ENCODE results near the gene CRYGN. TPM values are rescaled to one million over a fixed set of nuclear protein-coding genes. Genes with fewer than 3 reads are reported as not detected.

The CRYGN gene
- not detected for total RNA-seq

DNA sequence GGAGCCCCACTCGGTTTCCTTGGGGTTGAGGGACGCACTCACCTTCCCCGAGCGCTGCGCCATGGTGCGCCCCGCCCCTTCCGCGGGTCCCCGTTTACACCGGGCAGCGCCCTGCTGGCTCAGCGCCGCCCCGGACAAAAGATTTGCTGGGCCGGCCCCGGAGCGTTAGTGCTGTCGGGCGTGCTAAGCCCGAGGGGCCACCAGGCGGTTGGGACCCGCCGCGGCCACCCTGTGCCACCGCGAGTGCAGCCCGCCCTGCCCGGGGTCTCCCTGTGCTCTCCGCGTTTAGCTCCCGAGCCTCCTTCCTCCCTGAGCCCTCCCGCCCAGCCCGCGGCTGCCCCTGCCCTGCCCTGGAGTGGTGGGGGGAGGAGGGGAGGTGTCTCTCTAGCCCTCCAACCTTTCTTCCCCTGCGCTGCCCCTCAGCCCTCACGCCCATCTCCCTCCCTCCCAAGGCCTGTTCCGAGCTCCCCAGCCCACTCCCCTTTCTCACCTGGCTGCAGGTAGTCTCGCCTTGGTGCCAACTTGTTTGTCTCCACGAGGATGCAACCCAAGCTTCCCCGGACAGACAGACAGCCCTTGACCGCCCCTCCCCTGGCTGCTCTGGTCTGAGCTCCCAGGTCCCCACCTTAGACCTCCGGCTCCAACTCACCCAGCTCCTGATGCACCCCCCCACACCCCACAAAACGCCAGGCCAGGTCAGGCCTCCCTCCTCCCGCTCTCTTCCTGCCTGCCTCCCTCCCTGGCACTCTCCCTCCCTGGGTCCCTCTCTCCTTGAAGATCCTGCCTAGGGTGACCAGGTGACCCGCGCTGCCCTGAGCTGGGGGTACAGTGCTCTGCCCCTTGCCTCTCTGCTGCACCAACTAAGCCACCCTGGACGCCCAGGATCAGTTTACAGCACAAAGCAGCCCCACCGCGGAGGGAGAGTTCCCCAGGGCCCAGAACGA, at the start of gene CRYGN:
Gene CRYGN (minus strand): TSS at position 287 of the 944 bp plus-strand sequence. CDS start 224 bp downstream, at position 63.
- DNase-seq: no peak

DNA sequence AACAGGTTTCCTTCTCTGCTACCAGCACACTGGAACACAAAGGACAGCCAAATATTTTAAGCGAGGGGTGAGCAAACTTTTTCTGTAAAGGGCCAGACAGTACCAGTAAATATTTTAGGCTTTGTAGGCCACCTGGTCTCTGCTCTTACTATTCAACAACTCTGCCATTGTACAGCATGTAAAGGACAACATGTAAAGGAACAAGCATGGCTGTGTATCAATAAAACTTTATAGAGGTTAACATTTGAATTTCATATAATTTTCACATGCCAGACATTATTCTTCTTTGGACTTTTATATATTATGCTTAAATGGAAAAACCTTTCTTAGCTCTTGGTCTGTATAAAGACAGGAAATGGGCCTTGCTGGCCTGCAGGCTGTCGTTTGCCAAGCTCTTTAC, 49.6 kb upstream of the CRYGN start:
- no peak for DNase-seq

GRCh38 chr7:151488096-151488495, 48.2 kb upstream of the CRYGN start:
- DNase-seq: no peak

DNA sequence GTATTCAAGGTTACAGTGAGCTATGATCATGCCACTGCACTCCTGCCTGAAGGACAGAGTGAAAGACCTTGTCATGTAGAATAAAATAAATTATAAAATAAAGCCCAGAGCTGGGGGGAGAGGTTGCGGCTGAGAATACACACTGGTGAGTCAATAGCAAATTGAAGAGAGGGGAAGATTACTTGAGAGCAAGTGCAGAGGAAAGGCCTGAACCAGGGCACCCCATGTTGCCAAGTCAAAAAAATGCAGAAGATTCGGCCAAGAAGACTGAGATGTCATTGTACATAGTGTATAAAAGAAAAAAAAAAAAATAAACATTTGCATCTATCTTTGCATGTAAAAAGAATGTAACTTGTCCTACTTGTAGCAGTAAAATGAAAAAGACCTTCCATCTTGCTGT, 47.3 kb upstream of the CRYGN start:
- no peak for DNase-seq

- DNase-seq: no peak
Measured at GRCh38 chr7:151486074-151486473, 46.1 kb upstream of the CRYGN start.

DNA sequence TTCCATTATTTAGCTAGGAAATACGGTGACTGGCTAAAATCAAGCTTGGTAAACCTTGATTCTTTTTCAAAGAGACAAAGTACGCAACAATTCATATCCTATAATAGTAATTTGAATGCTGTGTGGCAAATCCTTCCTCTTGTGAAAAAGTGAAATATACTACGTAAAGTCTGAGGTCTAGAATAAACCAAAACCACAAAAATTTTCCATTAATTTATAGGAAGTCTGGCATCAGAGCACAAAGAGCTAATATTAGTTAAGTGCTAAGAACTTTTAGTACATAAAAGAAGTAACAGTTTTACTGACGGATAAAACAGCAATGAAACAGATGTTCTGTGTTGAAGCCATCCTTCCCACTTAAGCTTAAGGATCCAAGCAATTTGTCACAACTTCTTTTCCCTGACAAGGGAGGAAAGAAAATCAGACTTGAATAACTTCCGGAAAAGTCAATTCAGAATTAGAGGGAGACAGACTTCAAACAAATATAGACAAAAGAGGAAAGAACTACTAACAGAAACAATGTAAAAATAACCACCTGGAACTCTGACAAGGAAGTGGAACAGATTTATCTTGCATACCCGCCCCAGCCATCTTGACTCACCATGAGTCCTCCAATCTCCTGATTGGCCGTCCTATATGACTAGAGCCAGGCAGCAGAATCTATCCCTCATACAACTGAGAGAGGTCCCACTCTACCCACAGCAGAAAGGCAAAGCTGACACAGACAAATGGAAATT, 45.2 kb upstream of the CRYGN start:
- DNase-seq: no peak

- no peak for DNase-seq
Measured at GRCh38 chr7:151483711-151483983, 43.7 kb upstream of the CRYGN start.

- DNase-seq: no peak
Measured at GRCh38 chr7:151482883-151483710, 43.2 kb upstream of the CRYGN start.

DNA sequence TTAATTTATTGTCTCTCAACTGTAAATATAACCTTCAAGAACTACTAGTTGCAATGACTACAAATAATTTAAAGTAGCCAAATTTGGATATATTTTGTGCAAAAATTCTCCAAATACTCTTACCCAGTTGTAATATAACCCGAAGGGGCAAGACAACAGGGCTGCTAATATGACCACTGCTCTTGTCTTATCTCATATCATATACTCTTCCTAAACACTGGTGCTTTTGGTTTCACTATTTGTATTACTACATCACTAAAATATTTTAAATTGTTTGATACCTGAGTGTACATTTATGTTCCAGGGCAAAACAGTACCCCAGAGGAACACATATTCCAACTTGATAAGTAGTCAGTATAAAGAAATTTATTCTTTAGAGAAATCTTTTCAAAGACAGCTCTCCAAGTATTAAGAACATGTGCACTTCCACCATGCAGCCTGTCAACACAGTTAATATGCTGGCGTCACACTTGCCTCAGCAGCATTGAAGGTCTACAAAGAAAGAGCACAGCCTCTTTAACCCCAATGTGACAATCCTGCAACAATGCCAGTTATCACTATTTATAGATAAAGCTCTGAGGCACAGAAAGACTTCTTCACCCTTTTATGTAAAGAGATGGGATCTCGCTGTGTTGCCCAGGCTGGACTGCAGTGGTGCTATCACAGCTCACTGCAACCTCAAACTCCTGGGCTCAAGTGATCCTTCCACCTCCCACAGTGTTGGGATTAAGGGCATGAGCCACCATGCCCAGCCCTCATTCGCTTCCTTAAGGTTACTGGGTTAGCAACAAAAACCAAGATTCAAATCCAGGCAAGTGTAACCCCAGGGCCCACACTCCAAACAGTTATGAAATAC, 41.9 kb upstream of the CRYGN start:
- no peak for DNase-seq

DNA sequence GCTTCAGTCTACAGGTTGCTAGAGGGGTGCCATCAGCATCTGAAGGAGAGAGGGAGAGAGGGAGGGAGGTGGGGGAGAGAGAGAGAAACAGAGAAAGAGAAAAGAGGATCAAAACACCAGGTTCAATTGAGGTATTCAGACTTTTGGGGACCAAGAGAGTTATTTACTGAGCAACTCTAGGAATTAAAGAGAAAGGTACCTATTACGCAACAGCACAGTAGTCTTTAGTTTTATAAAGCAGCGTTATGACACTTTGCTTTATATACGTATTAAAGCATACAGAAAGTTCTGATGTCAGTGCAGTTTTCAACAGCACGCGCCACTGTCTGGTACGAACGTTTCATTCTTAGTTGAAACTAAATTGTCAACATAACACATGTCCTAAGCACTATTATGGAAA, 37.9 kb upstream of the CRYGN start:
- no peak for DNase-seq

DNA sequence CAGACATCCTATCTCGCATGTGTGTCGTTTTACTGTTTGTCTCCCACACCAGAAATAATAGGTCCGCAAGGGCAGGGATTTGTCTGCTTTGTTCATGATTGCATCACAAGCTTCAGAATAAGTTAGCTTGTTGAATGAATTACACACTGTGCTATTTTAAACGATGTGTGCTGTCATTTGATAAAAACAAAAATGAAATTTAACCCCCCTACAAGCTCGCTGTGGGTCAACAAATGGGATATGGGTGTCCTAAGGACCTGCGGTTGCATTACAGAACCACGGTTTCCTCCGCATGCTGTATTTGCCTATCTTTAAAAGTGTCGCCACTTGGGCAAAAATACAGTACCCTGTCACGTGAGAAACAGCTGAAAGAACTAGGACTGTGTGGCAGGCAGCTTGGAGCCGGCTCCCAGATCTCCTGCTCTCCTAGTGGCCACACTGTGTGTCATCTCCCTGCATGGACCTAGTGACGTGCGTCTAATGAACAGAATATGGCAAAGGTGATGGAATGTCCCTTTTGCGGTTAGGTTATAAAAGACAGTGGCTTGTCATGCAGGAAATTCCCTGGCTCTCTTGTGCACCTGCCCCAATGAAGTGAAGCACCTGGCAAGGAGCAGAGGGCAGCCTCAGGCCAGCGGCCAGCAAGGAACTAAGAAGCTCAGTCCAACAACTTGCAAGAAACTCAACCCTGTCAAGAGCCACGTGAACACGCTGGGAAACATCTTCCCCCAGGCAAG, 32.9 kb upstream of the CRYGN start:
- no peak for DNase-seq

DNA sequence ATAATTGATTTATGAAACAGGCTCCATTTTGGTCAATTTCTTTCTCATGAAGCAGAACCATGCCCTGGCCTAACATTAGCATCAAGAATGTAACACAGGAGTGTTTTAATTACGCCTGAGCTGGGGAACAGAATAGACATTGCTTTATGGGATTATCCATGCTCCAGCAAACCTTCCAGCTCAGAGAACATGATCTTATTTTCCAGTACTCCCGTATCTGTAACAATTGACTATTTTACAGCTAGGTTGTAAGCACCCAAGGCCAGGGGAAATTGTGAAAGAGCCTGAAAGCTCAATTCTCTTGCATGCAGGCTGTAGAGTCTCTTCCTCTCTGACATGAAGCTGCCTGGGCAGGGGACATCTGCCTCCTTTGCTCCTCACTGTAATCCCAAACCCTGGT, 30.8 kb upstream of the CRYGN start:
- no peak for DNase-seq

- no peak for DNase-seq
Measured at GRCh38 chr7:151469281-151469680, 29.3 kb upstream of the CRYGN start.

DNA sequence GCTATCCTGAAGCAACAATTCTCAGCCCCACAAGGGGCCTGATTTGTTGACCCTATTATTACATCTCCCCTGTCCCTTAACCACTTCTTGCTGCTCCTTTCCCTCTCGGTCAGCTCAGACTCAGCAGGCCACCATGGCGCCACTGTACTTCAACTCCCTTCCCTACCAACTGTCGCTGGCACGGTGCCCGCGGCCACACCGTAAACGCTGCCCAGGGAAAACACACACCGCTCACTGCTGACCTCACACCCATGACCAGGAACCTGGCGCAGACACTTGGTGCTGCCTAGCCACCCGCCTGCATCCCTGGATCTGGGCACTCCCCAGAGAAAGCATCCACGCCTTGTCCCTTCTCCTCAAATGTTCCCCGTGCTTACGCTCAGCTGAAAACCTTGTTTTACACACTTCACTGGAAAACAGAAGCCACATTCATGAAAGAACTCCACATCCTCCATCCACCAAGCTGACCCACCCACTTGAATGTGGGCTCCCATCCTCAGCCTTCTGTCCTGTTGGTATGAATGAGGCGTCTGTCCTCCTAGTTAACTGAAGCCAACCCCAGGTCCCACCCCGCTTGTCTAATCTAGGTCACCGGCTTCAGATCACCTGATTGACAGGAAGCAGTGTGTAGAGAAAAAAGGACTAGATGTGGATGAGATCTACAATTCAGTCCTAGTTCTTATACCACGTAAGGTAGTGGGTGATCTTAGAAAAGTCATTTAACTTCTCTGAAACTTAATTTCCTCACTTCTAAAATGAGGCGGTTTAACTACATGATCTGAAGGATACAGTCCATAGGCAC, 28.5 kb upstream of the CRYGN start:
- no peak for DNase-seq

DNA sequence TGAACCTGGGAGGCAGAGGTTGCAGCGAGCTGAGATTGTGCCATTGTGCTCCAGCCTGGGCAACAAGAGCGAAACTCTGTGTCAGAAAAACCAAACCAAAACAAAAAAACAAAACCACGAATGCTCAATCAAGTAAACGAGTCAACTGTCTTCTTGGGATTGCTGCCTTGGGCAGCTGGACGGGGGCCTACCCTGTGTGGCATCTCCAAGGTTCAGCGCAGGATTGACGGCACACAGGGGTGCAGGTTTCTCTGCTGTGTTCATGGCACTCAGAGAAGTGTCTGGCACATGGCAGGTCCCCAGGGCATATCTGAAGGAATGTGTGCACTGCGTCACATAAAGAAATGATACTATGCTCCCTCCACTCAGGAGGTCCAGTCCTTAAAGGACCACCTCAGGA, 25.2 kb upstream of the CRYGN start:
- DNase-seq: no peak

DNA sequence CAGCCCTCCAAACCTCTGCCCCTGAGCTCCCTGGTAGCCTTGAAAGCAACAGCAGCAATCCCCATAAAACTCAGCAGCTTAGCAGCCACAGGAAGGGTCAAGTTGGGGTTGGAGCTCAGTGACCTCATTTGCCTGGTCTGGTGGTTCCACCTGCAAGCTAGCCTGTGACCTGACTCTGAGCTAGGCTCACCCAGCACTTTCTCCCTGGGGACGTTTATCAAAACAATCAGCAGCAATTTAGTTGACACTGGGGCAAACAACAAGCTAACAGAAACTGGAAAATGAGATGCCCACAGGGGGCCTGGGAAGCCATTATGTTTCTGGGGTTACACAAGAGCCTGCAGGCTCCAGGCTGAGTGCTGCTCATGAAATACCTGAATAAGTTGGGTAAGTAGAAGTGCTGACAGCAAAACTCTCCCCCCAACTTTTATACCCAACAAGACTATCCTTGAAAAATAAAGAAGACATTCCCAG, 22.4 kb upstream of the CRYGN start:
- DNase-seq: no peak

DNA sequence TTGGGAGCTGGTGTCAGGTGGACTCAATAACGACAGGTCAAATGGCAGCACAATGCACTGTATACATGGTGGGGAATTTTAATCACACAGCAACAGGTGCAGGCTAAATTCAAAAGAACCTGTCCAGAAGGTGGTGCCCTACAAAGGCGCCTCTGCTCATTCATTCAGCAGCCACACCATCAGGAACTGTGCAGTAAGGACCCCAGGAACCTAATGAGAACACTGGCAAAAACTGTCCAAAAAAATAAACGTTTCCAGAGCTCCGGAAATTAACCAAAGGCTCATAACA, 21.9 kb upstream of the CRYGN start:
- DNase-seq: no peak

- no peak for DNase-seq
Measured at GRCh38 chr7:151461096-151461941, 21.4 kb upstream of the CRYGN start.

DNA sequence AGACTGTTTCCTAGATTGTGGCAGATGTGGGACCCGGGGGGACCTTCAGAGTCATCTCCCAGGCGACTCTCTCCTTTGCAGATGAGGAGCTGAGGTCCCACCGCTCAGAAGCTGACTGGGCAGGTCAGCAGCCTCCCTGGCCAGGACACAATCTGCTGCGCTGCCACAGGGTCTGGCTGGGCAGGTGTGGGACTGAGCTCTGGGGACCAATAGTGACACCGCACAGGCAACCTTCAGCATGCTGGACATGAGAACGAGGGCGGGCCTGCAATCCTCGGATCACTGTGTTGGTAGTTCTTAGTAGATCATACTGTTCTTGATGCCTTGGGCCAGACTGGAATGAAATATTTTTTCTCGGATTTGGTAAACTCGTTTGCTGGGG, 20.5 kb upstream of the CRYGN start:
- DNase-seq: no peak
